CD8-positive, alpha-beta memory T cell (primary cell): ENCODE measurements around the gene PRR33. TPM values are rescaled to one million over a fixed set of nuclear protein-coding genes. Genes with fewer than 3 reads are reported as not detected.

Experiments used
- CTCF ChIA-PET: fragments of 350-600 bp; sonication (Branson Sonifier 250); formaldehyde crosslinking; loops from one replicate; lab custom pipeline; 2021; ENCODE audit warnings: antibody characterized with exemption; lab: Charles Lee
- POLR2A ChIA-PET: fragments of 350-600 bp; sonication (Branson Sonifier 250); formaldehyde crosslinking; loops from one replicate; lab custom pipeline; 2021; ENCODE audit warnings: antibody characterized with exemption; lab: Charles Lee
- DNase-seq, 5 donors: peaks; one replicate each; pipeline versions ENCODE4 v3.0.0 to v3.0.0-alpha.2; 2020 to 2022; ENCODE audit warnings: mixed read lengths in 1 of 5
- H3K27ac ChIP-seq: one replicate; pipeline ENCODE4 v1.7.0; 2013; ENCODE audit warnings: low read depth, mild to moderate bottlenecking, low read length, moderate library complexity
- H3K27me3 ChIP-seq: 2 replicates; pipeline ENCODE4 v1.7.0; 2013; ENCODE audit warnings: low read length, mild to moderate bottlenecking; ENCODE audit not compliant: insufficient read depth, poor library complexity, severe bottlenecking
- H3K36me3 ChIP-seq: 2 replicates; pipeline ENCODE4 v1.7.0; 2013; ENCODE audit warnings: mild to moderate bottlenecking, low read length, moderate library complexity; ENCODE audit not compliant: insufficient read depth
- H3K4me1 ChIP-seq: 2 replicates; pipeline ENCODE4 v1.7.0; 2013; ENCODE audit warnings: mild to moderate bottlenecking, low read length, moderate library complexity; ENCODE audit not compliant: insufficient read depth
- H3K4me3 ChIP-seq: 2 replicates; pipeline ENCODE4 v1.7.0; 2013; ENCODE audit warnings: mild to moderate bottlenecking, low read length
- H3K9me3 ChIP-seq: 2 replicates; pipeline ENCODE4 v1.7.0; 2013; ENCODE audit warnings: mild to moderate bottlenecking, low read length
- H3K27ac Mint-ChIP-seq, 8 donors: one replicate each; pipeline ENCODE4 v1.8.0; 2020 to 2021; ENCODE audit warnings: mixed read lengths in 8 of 8, mild to moderate bottlenecking in 6 of 8, inconsistent platforms in 3 of 8, moderate library complexity in 3 of 8
- H3K27me3 Mint-ChIP-seq, 2 donors: one replicate each; pipeline ENCODE4 v1.8.0; 2020 to 2021; ENCODE audit warnings: mixed read lengths in 2 of 2, mild to moderate bottlenecking in 1 of 2, moderate library complexity in 1 of 2
- H3K36me3 Mint-ChIP-seq, 3 donors: one replicate each; pipeline ENCODE4 v1.8.0; 2020 to 2021; ENCODE audit warnings: mixed read lengths in 3 of 3, inconsistent platforms in 1 of 3, mild to moderate bottlenecking in 1 of 3
- H3K4me1 Mint-ChIP-seq, 3 donors: one replicate each; pipeline ENCODE4 v1.8.0; 2020 to 2021; ENCODE audit warnings: mixed read lengths in 3 of 3, inconsistent platforms in 1 of 3, mild to moderate bottlenecking in 1 of 3
- H3K4me3 Mint-ChIP-seq, 7 donors: one replicate each; pipeline ENCODE4 v1.8.0; 2020 to 2021; ENCODE audit warnings: mixed read lengths in 7 of 7, mild to moderate bottlenecking in 6 of 7, moderate library complexity in 4 of 7, inconsistent platforms in 2 of 7
- H3K9me3 Mint-ChIP-seq, 5 donors: one replicate each; pipeline ENCODE4 v1.8.0; 2020 to 2022; ENCODE audit warnings: mixed read lengths in 5 of 5, mild to moderate bottlenecking in 3 of 5, moderate library complexity in 2 of 5, inconsistent platforms in 1 of 5
- polyA plus RNA-seq: library from polyadenylated mRNA; unstranded; fragments of 300-500 nt; fragmentation: Illumina TruSeq; gene quantifications from one replicate; pipeline ENCODE4 v1.2.3, GENCODE V29; 2021
- total RNA-seq, 2 experiments: library from RNA; stranded (reverse); gene quantifications; one replicate each; pipeline ENCODE4 v1.2.3, GENCODE V29; 2021

The PRR33 gene
- total and polyA plus RNA-seq, 3 experiments from 2014 or later: 0.17 TPM; not detected in 2

DNA sequence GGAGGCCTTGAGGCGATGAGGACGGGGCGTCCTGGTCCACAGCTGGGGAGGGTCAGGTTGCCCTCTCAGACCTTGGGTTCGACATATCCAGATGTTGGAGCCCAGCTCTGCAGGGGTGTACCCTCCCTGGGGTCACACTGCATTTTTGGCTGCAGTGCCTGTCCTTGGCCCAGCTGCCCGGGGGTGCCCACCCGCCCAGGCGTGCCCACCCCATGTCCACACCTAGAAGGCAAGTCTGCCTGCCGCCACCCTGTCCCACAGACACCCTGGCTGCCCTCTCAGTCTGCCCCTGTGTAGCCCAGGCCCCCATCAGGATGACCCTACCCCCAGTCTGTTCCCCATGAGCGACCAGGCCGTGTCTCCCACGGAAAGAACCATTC lies 35.8 kb downstream of the PRR33 start:
- H3K9me3 Mint-ChIP-seq: no peaks in the 10 kb centered on the region
- CTCF ChIA-PET: interaction anchor here (1.1 to 7.4 kb wide), 7 partner anchors 20 to 296 kb away, joined by 3 to 93 read pairs (median 10); partner anchors contain the start of gene SYT8
- Histone ChIP-seq H3K36me3 (no peaks in the 10 kb centered on the region), H3K27me3 (no peaks in the 10 kb centered on the region), H3K9me3 (no peaks in the 10 kb centered on the region), H3K27ac (no peak overlapping the region), H3K4me1 (peaks cover 76% of the 10 kb centered on the region), H3K4me3 (no peak overlapping the region)
- POLR2A ChIA-PET: no interaction called here
- H3K4me3 Mint-ChIP-seq: peak overlapping the region; percentile 57 to 99 (median 60)
- H3K27me3 Mint-ChIP-seq: no peaks in the 10 kb centered on the region
- H3K27ac Mint-ChIP-seq: peak overlapping the region; percentile 26 to 90 (median 64)
- peaks cover 33 to 45% (median 40%) of the 10 kb centered on the region in 3 donors for H3K4me1 Mint-ChIP-seq
- H3K36me3 Mint-ChIP-seq: peaks cover 0 to 43% (median 0%) of the 10 kb centered on the region in 3 donors
- no peak for DNase-seq

- no peaks in the 10 kb centered on the region for H3K9me3 ChIP-seq
- no peaks in the 10 kb centered on the region for H3K27me3 ChIP-seq
- ChIA-PET POLR2A (no interaction called here), CTCF (interaction anchor here (0.9 to 7.4 kb wide), 7 partner anchors 21 to 297 kb away, joined by 3 to 93 read pairs (median 10); partner anchors contain the start of gene SYT8)
- peak overlapping the region; percentile 74 for H3K27ac ChIP-seq
- peaks cover 77% of the 10 kb centered on the region for H3K4me1 ChIP-seq
- H3K4me3 Mint-ChIP-seq: peak overlapping the region; percentile 58 to 99 (median 99)
- peaks cover 39 to 52% (median 46%) of the 10 kb centered on the region in 3 donors for H3K4me1 Mint-ChIP-seq
- H3K36me3 ChIP-seq: no peaks in the 10 kb centered on the region
- H3K9me3 Mint-ChIP-seq: no peaks in the 10 kb centered on the region
- DNase-seq: no peak
- no peaks in the 10 kb centered on the region for H3K27me3 Mint-ChIP-seq
- H3K4me3 ChIP-seq: peak overlapping the region; percentile 63
- H3K27ac Mint-ChIP-seq: peak overlapping the region in 5 of 8 donors; percentile 23 to 90 (median 61)
- H3K36me3 Mint-ChIP-seq: peaks cover 0 to 43% (median 0%) of the 10 kb centered on the region in 3 donors
These were observed 36.5 kb downstream of the PRR33 start for GRCh38 chr11:1854949-1855885.

GRCh38 chr11:1854132-1854948 lies 37.4 kb downstream of the PRR33 start:
- Mint-ChIP-seq H3K27me3 (no peaks in the 10 kb centered on the region), H3K27ac (peak overlapping the region; percentile 90 to 100 (median 98)), H3K4me1 (peaks cover 45 to 60% (median 51%) of the 10 kb centered on the region in 3 donors), H3K4me3 (peak overlapping the region; percentile 92 to 99 (median 99)), H3K9me3 (no peaks in the 10 kb centered on the region), H3K36me3 (peaks cover 0 to 42% (median 0%) of the 10 kb centered on the region in 3 donors)
- H3K4me1 ChIP-seq: peaks cover 79% of the 10 kb centered on the region
- no peaks in the 10 kb centered on the region for H3K27me3 ChIP-seq
- H3K27ac ChIP-seq: peak overlapping the region; percentile 74
- no peaks in the 10 kb centered on the region for H3K36me3 ChIP-seq
- peak overlapping the region; percentile 63 for H3K4me3 ChIP-seq
- H3K9me3 ChIP-seq: no peaks in the 10 kb centered on the region
- ChIA-PET CTCF (interaction anchor here (0.9 to 7.4 kb wide), 9 partner anchors 13 to 302 kb away, joined by 3 to 93 read pairs (median 10); partner anchors contain the start of gene SYT8), POLR2A (no interaction called here)
- DNase-seq: no peak

- CTCF ChIA-PET: interaction anchor here (0.9 to 7.4 kb wide), 9 partner anchors 12 to 303 kb away, joined by 3 to 93 read pairs (median 9); partner anchors contain the start of gene SYT8
- Mint-ChIP-seq H3K27ac (peak overlapping the region; percentile 90 to 100 (median 98)), H3K27me3 (no peaks in the 10 kb centered on the region), H3K4me1 (peaks cover 51 to 68% (median 52%) of the 10 kb centered on the region in 3 donors), H3K36me3 (peaks cover 0 to 36% (median 0%) of the 10 kb centered on the region in 3 donors), H3K9me3 (no peaks in the 10 kb centered on the region), H3K4me3 (peak overlapping the region; percentile 92 to 99 (median 99))
- Histone ChIP-seq H3K9me3 (no peaks in the 10 kb centered on the region), H3K27me3 (no peaks in the 10 kb centered on the region), H3K36me3 (no peaks in the 10 kb centered on the region), H3K27ac (peak overlapping the region; percentile 74), H3K4me3 (peak overlapping the region; percentile 63), H3K4me1 (peaks cover 83% of the 10 kb centered on the region)
- peak in 1 of 5 donors; percentile 36 for DNase-seq
- POLR2A ChIA-PET: interaction anchor here (0.5 to 1.7 kb wide), 3 partner anchors 16 to 96 kb away, joined by 3 to 7 read pairs (median 4); partner anchors contain the start of gene MRPL23
These were observed 38.1 kb downstream of the PRR33 start for GRCh38 chr11:1853376-1854131.

DNA sequence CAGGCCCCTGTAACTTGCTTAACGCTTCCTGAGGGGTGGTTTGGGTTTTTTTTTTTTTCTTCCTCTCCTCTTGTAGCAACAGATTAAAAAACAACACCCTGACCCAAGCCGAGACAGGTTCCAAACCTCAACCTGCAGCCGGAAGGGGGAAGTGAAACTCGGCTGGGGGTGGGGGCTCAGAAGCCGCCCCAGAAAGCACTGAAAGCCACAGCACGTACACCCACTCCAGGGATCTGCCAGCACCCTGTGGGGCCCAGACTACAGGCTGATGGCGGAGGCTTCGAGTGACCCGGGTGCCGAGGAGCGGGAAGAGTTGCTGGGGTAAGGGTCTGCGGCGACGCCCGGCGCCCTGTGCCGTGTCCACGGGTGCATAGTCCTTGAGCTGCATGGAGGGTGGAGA lies 38.8 kb downstream of the PRR33 start, which contains the start of gene LSP1:
LSP1 (plus strand) TSS at position 208 of the 400 bp plus-strand sequence; CDS start at position 269, 61 bp downstream.
- H3K4me3 ChIP-seq: peak within 1 kb of the TSS; percentile 63
- Mint-ChIP-seq H3K4me1 (peaks cover 50 to 73% (median 55%) of the 10 kb centered on the region in 3 donors), H3K27me3 (no peaks in the 10 kb centered on the region), H3K9me3 (no peaks in the 10 kb centered on the region), H3K4me3 (peak within 1 kb of the TSS; percentile 92 to 99 (median 99)), H3K36me3 (peaks cover 0 to 32% (median 0%) of the 10 kb centered on the region in 3 donors), H3K27ac (peak within 1 kb of the TSS; percentile 90 to 100 (median 98))
- H3K27me3 ChIP-seq: no peaks in the 10 kb centered on the region
- no peaks in the 10 kb centered on the region for H3K9me3 ChIP-seq
- peaks cover 81% of the 10 kb centered on the region for H3K4me1 ChIP-seq
- no peaks in the 10 kb centered on the region for H3K36me3 ChIP-seq
- DNase-seq: peak; percentile 69 to 93 (median 87)
- CTCF ChIA-PET: interaction anchor here (1.0 to 7.4 kb wide), 12 partner anchors 12 to 299 kb away, joined by 3 to 93 read pairs (median 4); partner anchors contain the start of gene SYT8
- H3K27ac ChIP-seq: peak within 1 kb of the TSS; percentile 74
- POLR2A ChIA-PET: interaction anchor here (0.6 to 1.7 kb wide), 5 partner anchors 17 to 706 kb away, joined by 4 to 9 read pairs (median 4); no protein-coding TSS in a partner anchor

DNA sequence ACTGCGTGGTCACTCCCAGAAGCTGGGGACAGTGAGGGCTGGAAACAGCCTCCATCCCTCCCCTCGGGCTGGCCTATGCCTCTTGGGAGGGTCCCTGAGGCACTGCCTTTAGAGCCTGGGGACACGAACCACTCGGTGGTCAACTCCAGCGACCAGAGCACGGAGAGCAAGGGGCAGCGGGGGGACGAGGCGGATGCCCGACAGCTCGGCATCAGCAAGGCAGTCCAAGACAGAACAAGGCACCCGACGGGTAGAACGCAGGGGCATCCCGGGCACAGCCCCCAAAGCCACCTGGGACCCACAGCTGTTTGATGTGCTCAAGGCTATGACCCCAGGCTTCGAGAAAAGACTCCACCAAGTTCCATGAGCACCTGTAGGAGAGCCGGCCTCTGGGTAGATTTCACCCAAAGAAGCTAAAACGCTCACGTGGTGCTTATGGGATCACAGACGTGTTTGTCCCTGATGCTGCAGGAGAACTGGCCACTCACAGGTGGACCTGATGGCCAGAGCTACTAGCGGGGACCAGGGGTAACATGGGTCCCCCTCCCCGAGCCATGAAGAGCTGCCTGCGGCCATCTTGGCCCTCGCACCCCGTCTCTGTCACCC lies 39.3 kb downstream of the PRR33 start:
- CTCF ChIA-PET: interaction anchor here (1.0 to 7.4 kb wide), 11 partner anchors 11 to 299 kb away, joined by 3 to 93 read pairs (median 5); partner anchors contain the start of gene SYT8
- H3K27ac Mint-ChIP-seq: peak overlapping the region; percentile 90 to 100 (median 98)

More for the DNA sequence above, 39.3 kb downstream of the PRR33 start:
- peaks cover 76% of the 10 kb centered on the region for H3K4me1 ChIP-seq
- H3K9me3 ChIP-seq: no peaks in the 10 kb centered on the region
- Mint-ChIP-seq H3K36me3 (peaks cover 0 to 28% (median 0%) of the 10 kb centered on the region in 3 donors), H3K4me1 (peaks cover 50 to 78% (median 60%) of the 10 kb centered on the region in 3 donors), H3K4me3 (peak overlapping the region; percentile 92 to 99 (median 99)), H3K27me3 (no peaks in the 10 kb centered on the region), H3K9me3 (no peaks in the 10 kb centered on the region)
- H3K4me3 ChIP-seq: peak overlapping the region; percentile 63
- POLR2A ChIA-PET: interaction anchor here (0.6 to 1.7 kb wide), 5 partner anchors 17 to 706 kb away, joined by 4 to 9 read pairs (median 4); no protein-coding TSS in a partner anchor
- H3K27ac ChIP-seq: peak overlapping the region; percentile 74
- H3K27me3 ChIP-seq: no peaks in the 10 kb centered on the region
- no peaks in the 10 kb centered on the region for H3K36me3 ChIP-seq
- no peak for DNase-seq
